Measurements from ENCODE around the gene IRAK1.

Gene IRAK1

GRCh38 chrX:154027022-154027402 is 7.3 kb upstream of the IRAK1 start:
- peaks cover 10% of the 10 kb centered on the region for H3K9me3 ChIP-seq (ENCODE audit: control insufficient read depth, low read depth, low read length)
- no peak overlapping the region for H3K4me3 ChIP-seq (ENCODE audit: low read length)
- H3K9ac ChIP-seq (ENCODE audit: low read length), result no peak overlapping the region
- no peak overlapping the region for H3K27ac ChIP-seq (ENCODE audit: low read length)
- peaks cover 3% of the 10 kb centered on the region for H3K36me3 ChIP-seq (ENCODE audit: control insufficient read depth, low read depth, low read length)
- H3K27me3 ChIP-seq (ENCODE audit: control insufficient read depth, insufficient read depth, low read length), result no peaks in the 10 kb centered on the region
- no peaks in the 10 kb centered on the region for H3K4me1 ChIP-seq (ENCODE audit: control insufficient read depth, low read depth, low read length)

- Histone ChIP-seq H3K27me3 (ENCODE audit: control insufficient read depth, insufficient read depth, low read length) (no peaks in the 10 kb centered on the region), H3K9me3 (ENCODE audit: control insufficient read depth, low read depth, low read length) (peaks cover 10% of the 10 kb centered on the region), H3K27ac (ENCODE audit: low read length) (no peak overlapping the region), H3K4me1 (ENCODE audit: control insufficient read depth, low read depth, low read length) (no peaks in the 10 kb centered on the region), H3K9ac (ENCODE audit: low read length) (no peak overlapping the region), H3K4me3 (ENCODE audit: low read length) (no peak overlapping the region), H3K36me3 (ENCODE audit: control insufficient read depth, low read depth, low read length) (peaks cover 3% of the 10 kb centered on the region)
Measured at GRCh38 chrX:154026136-154027021, 6.7 kb upstream of the IRAK1 start.

GRCh38 chrX:154025230-154025629 is 5.5 kb upstream of the IRAK1 start:
- H3K4me1 ChIP-seq (ENCODE audit: control insufficient read depth, low read depth, low read length), result peaks cover 3% of the 10 kb centered on the region
- no peaks in the 10 kb centered on the region for H3K27me3 ChIP-seq (ENCODE audit: control insufficient read depth, insufficient read depth, low read length)
- no peak overlapping the region for H3K27ac ChIP-seq (ENCODE audit: low read length)
- no peak overlapping the region for H3K9ac ChIP-seq (ENCODE audit: low read length)
- no peak overlapping the region for H3K4me3 ChIP-seq (ENCODE audit: low read length)
- peaks cover 15% of the 10 kb centered on the region for H3K9me3 ChIP-seq (ENCODE audit: control insufficient read depth, low read depth, low read length)
- H3K36me3 ChIP-seq (ENCODE audit: control insufficient read depth, low read depth, low read length), result peaks cover 3% of the 10 kb centered on the region

GRCh38 chrX:154024271-154024670 is 4.6 kb upstream of the IRAK1 start:
- no peak overlapping the region for H3K27ac ChIP-seq (ENCODE audit: low read length)
- H3K27me3 ChIP-seq (ENCODE audit: control insufficient read depth, insufficient read depth, low read length), result no peaks in the 10 kb centered on the region
- H3K4me1 ChIP-seq (ENCODE audit: control insufficient read depth, low read depth, low read length), result peaks cover 3% of the 10 kb centered on the region

GRCh38 chrX:154023276-154024000 is 3.7 kb upstream of the IRAK1 start:
- Histone ChIP-seq H3K9me3 (ENCODE audit: control insufficient read depth, low read depth, low read length) (peaks cover 15% of the 10 kb centered on the region), H3K27me3 (ENCODE audit: control insufficient read depth, insufficient read depth, low read length) (no peaks in the 10 kb centered on the region), H3K4me1 (ENCODE audit: control insufficient read depth, low read depth, low read length) (peaks cover 3% of the 10 kb centered on the region), H3K4me3 (ENCODE audit: low read length) (no peak overlapping the region), H3K9ac (ENCODE audit: low read length) (no peak overlapping the region), H3K27ac (ENCODE audit: low read length) (no peak overlapping the region), H3K36me3 (ENCODE audit: control insufficient read depth, low read depth, low read length) (peaks cover 3% of the 10 kb centered on the region)

More at GRCh38 chrX:154024271-154024670, 4.6 kb upstream of the IRAK1 start:
- H3K9me3 ChIP-seq (ENCODE audit: control insufficient read depth, low read depth, low read length), result peaks cover 15% of the 10 kb centered on the region
- H3K4me3 ChIP-seq (ENCODE audit: low read length), result no peak overlapping the region
- no peak overlapping the region for H3K9ac ChIP-seq (ENCODE audit: low read length)
- peaks cover 3% of the 10 kb centered on the region for H3K36me3 ChIP-seq (ENCODE audit: control insufficient read depth, low read depth, low read length)

GRCh38 chrX:154022108-154022507 is 2.4 kb upstream of the IRAK1 start:
- Histone ChIP-seq H3K27ac (ENCODE audit: low read length) (no peak overlapping the region), H3K4me1 (ENCODE audit: control insufficient read depth, low read depth, low read length) (peaks cover 3% of the 10 kb centered on the region), H3K4me3 (ENCODE audit: low read length) (no peak overlapping the region), H3K9me3 (ENCODE audit: control insufficient read depth, low read depth, low read length) (peaks cover 15% of the 10 kb centered on the region), H3K9ac (ENCODE audit: low read length) (no peak overlapping the region), H3K36me3 (ENCODE audit: control insufficient read depth, low read depth, low read length) (peaks cover under 1% of the 10 kb centered on the region), H3K27me3 (ENCODE audit: control insufficient read depth, insufficient read depth, low read length) (no peaks in the 10 kb centered on the region)

- Histone ChIP-seq H3K9ac (ENCODE audit: low read length) (no peak overlapping the region), H3K27me3 (ENCODE audit: control insufficient read depth, insufficient read depth, low read length) (no peaks in the 10 kb centered on the region), H3K4me3 (ENCODE audit: low read length) (no peak overlapping the region), H3K27ac (ENCODE audit: low read length) (no peak overlapping the region), H3K4me1 (ENCODE audit: control insufficient read depth, low read depth, low read length) (peaks cover 3% of the 10 kb centered on the region), H3K9me3 (ENCODE audit: control insufficient read depth, low read depth, low read length) (peaks cover 15% of the 10 kb centered on the region), H3K36me3 (ENCODE audit: control insufficient read depth, low read depth, low read length) (peaks cover 8% of the 10 kb centered on the region)
Measured at GRCh38 chrX:154021131-154021611, 1.5 kb upstream of the IRAK1 start.

- H3K36me3 ChIP-seq (ENCODE audit: control insufficient read depth, low read depth, low read length), result peaks cover 12% of the 10 kb centered on the region
- peaks cover 14% of the 10 kb centered on the region for H3K9me3 ChIP-seq (ENCODE audit: control insufficient read depth, low read depth, low read length)
- H3K4me1 ChIP-seq (ENCODE audit: control insufficient read depth, low read depth, low read length), result peaks cover 3% of the 10 kb centered on the region
- no peak overlapping the region for H3K27ac ChIP-seq (ENCODE audit: low read length)
- no peak overlapping the region for H3K9ac ChIP-seq (ENCODE audit: low read length)
- H3K27me3 ChIP-seq (ENCODE audit: control insufficient read depth, insufficient read depth, low read length), result no peaks in the 10 kb centered on the region
- H3K4me3 ChIP-seq (ENCODE audit: low read length), result peak overlapping the region; percentile 50
Measured at GRCh38 chrX:154020536-154021115, 924 bp upstream of the IRAK1 start.

- H3K4me3 ChIP-seq (ENCODE audit: low read length), result peak overlapping the region; percentile 39
- no peak overlapping the region for H3K27ac ChIP-seq (ENCODE audit: low read length)
Measured at GRCh38 chrX:154019061-154019621, 561 bp downstream of the IRAK1 start.

GRCh38 chrX:154018518-154019060 is 1.1 kb downstream of the IRAK1 start:
- Histone ChIP-seq H3K27me3 (ENCODE audit: control insufficient read depth, insufficient read depth, low read length) (no peaks in the 10 kb centered on the region), H3K27ac (ENCODE audit: low read length) (no peak overlapping the region), H3K4me3 (ENCODE audit: low read length) (peak overlapping the region; percentile 39), H3K4me1 (ENCODE audit: control insufficient read depth, low read depth, low read length) (peaks cover 3% of the 10 kb centered on the region), H3K9ac (ENCODE audit: low read length) (no peak overlapping the region), H3K9me3 (ENCODE audit: control insufficient read depth, low read depth, low read length) (peaks cover 5% of the 10 kb centered on the region), H3K36me3 (ENCODE audit: control insufficient read depth, low read depth, low read length) (peaks cover 12% of the 10 kb centered on the region)

More at GRCh38 chrX:154019061-154019621, 561 bp downstream of the IRAK1 start:
- Histone ChIP-seq H3K36me3 (ENCODE audit: control insufficient read depth, low read depth, low read length) (peaks cover 12% of the 10 kb centered on the region), H3K9me3 (ENCODE audit: control insufficient read depth, low read depth, low read length) (peaks cover 7% of the 10 kb centered on the region), H3K9ac (ENCODE audit: low read length) (no peak overlapping the region), H3K27me3 (ENCODE audit: control insufficient read depth, insufficient read depth, low read length) (no peaks in the 10 kb centered on the region), H3K4me1 (ENCODE audit: control insufficient read depth, low read depth, low read length) (peaks cover 3% of the 10 kb centered on the region)
